Erythroblast (primary cell): ENCODE measurements around the gene TRIO.

Experiments used
- GATA1 ChIP-seq: IDR thresholded peaks from 2 replicates; pipeline ENCODE4 v1.6.1; 2011; ENCODE audit warnings: low read depth, mild to moderate bottlenecking, control low read depth, low read length, moderate library complexity
- POLR2A ChIP-seq: IDR thresholded peaks from 2 replicates; pipeline ENCODE4 v1.6.1; 2011; ENCODE audit warnings: mild to moderate bottlenecking, low read length

DNA sequence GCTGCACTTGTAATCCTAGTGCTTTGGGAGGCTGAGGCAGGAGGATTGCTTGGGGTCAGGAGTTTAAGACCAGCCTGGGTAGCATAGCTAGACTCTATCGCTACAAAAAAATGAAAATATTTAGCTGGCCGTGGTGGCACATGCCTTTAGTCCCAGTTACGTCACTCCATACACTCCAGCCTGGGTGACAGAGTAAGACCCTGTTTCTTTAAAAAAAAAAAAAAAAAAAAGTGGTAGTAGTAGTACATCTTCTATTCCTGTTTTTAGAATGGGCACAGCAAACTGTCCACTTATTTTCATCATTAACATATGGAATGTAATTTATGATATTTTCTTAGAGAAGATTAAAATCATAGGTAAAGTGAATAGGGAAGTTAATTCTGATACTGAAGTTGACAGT lies 48.2 kb downstream of the TRIO start:
- TF ChIP-seq POLR2A: no peak
- no peak for TF ChIP-seq GATA1
